Measurements from ENCODE around the gene ZNF236.
"Not testable (repeated sequence)": the region's sequence is repeated elsewhere in the genome, so short reads cannot be mapped to it uniquely, and the experiment has no call there.

ZNF236 gene

GRCh38 chr18:76951456-76952247 is 129.3 kb downstream of the ZNF236 start:
- no peak for DNase-seq (ENCODE audit: low read depth)

GRCh38 chr18:76952747-76953146 is 130.4 kb downstream of the ZNF236 start:
- DNase-seq (ENCODE audit: low read depth), result no peak

GRCh38 chr18:76953156-76953555 is 130.8 kb downstream of the ZNF236 start:
- no peak for DNase-seq (ENCODE audit: low read depth)

- no peak for DNase-seq (ENCODE audit: low read depth)
Observed at GRCh38 chr18:76953583-76954233, 131.4 kb downstream of the ZNF236 start.

GRCh38 chr18:76955524-76956170 is 133.3 kb downstream of the ZNF236 start:
- DNase-seq (ENCODE audit: low read depth), result no peak

GRCh38 chr18:76956648-76957047 is 134.3 kb downstream of the ZNF236 start:
- DNase-seq (ENCODE audit: low read depth), result no peak

- DNase-seq (ENCODE audit: low read depth), result no peak
Observed at GRCh38 chr18:76957384-76958355, 135.3 kb downstream of the ZNF236 start.

GRCh38 chr18:76958692-76959341 is 136.5 kb downstream of the ZNF236 start:
- no peak for DNase-seq (ENCODE audit: low read depth)

- DNase-seq (ENCODE audit: low read depth), result no peak
Observed at GRCh38 chr18:76959605-76960004, 137.2 kb downstream of the ZNF236 start.

GRCh38 chr18:76960528-76961035 is 138.2 kb downstream of the ZNF236 start:
- DNase-seq (ENCODE audit: low read depth), result no peak

GRCh38 chr18:76962851-76963250 is 140.5 kb downstream of the ZNF236 start:
- DNase-seq (ENCODE audit: low read depth), result no peak

GRCh38 chr18:76963936-76964335 is 141.6 kb downstream of the ZNF236 start:
- DNase-seq (ENCODE audit: low read depth), result no peak

GRCh38 chr18:76965555-76966151 is 143.3 kb downstream of the ZNF236 start:
- DNase-seq (ENCODE audit: low read depth), result not testable (repeated sequence)

- not testable (repeated sequence) for DNase-seq (ENCODE audit: low read depth)
Observed at GRCh38 chr18:76967299-76967698, 144.9 kb downstream of the ZNF236 start.

GRCh38 chr18:76967721-76968472 is 145.5 kb downstream of the ZNF236 start:
- no peak for DNase-seq (ENCODE audit: low read depth)

- no peak for DNase-seq (ENCODE audit: low read depth)
Observed at GRCh38 chr18:76970770-76971559, 148.6 kb downstream of the ZNF236 start.

- no peak for DNase-seq (ENCODE audit: low read depth)
Observed at GRCh38 chr18:76972241-76972640, 149.9 kb downstream of the ZNF236 start.

- no peak for DNase-seq (ENCODE audit: low read depth)
Observed at GRCh38 chr18:76972846-76973519, 150.6 kb downstream of the ZNF236 start.
